Gastrocnemius medialis (tissue), 4 donors: Measurements from ENCODE around the gene CA4. TPM values are rescaled to one million over a fixed set of nuclear protein-coding genes. Genes with fewer than 3 reads are reported as not detected.
"Not testable (repeated sequence)": the region's sequence is repeated elsewhere in the genome, so short reads cannot be mapped to it uniquely, and the experiment has no call there.

Experiments
- ATAC-seq, 2 donors: fragments of 150-250 bp; one replicate each; pipeline ENCODE4 v1.9.1; 2016
- DNase-seq, 2 donors: peaks; one replicate each; pipeline ENCODE4 v3.0.0-alpha.2; 2019
- H3K27ac ChIP-seq, 4 donors: fragments of 200-600 bp; sonication (generic); 1 replicate in 1 of 4; 2 replicates in 3 of 4; pipeline ENCODE4 v1.5.1; 2016 to 2018; ENCODE audit warnings: mild to moderate bottlenecking in 2 of 4, moderate library complexity in 1 of 4
- H3K27me3 ChIP-seq, 3 donors: fragments of 200-600 bp; sonication (generic) in 2 of 3; 1 replicate in 1 of 3; 2 replicates in 2 of 3; pipeline versions ENCODE4 v1.5.1 to v1.6.0; 2016 to 2019; ENCODE audit warnings: mild to moderate bottlenecking in 1 of 3, moderate library complexity in 1 of 3
- H3K36me3 ChIP-seq, 2 donors: fragments of 200-600 bp; sonication (generic) in 1 of 2; one replicate each; pipeline ENCODE4 v1.5.1; 2017 to 2018
- H3K4me1 ChIP-seq, 2 donors: fragments of 200-600 bp; sonication (generic) in 1 of 2; one replicate each; pipeline ENCODE4 v1.5.1; 2016 to 2017; ENCODE audit warnings: mild to moderate bottlenecking in 2 of 2
- H3K4me3 ChIP-seq, 4 donors: fragments of 200-600 bp; sonication (generic) in 3 of 4; 1 replicate in 1 of 4; 2 replicates in 3 of 4; pipeline ENCODE4 v1.5.1; 2016 to 2019; ENCODE audit warnings: mild to moderate bottlenecking in 2 of 4
- H3K9me3 ChIP-seq, 3 donors: fragments of 200-600 bp; sonication (generic) in 2 of 3; 1 replicate in 1 of 3; 2 replicates in 2 of 3; pipeline ENCODE4 v1.5.1; 2016 to 2019
- CTCF ChIP-seq, 5 experiments: fragments of 450-650 bp in 3 of 5; fragments of 200-600 bp in 2 of 5; sonication (generic) in 2 of 5; IDR thresholded peaks in 4 of 5; conservative IDR thresholded peaks in 1 of 5; 1 replicate in 4 of 5; 2 replicates in 1 of 5; pipeline ENCODE4 v1.5.1; 2016 to 2019; ENCODE audit warnings: antibody characterized with exemption in 5 of 5, mild to moderate bottlenecking in 3 of 5, moderate library complexity in 3 of 5
- POLR2A ChIP-seq, 2 donors: fragments of 450-650 bp; IDR thresholded peaks; one replicate each; pipeline ENCODE4 v1.6.1; 2017; ENCODE audit warnings: antibody characterized with exemption in 2 of 2, mild to moderate bottlenecking in 2 of 2, moderate library complexity in 2 of 2
- in situ Hi-C, 4 donors: fragments of 200-750 bp; cut with MboI; loops; one replicate each; pipeline versions ENCODE4 v1.15.0 to v1.8.0; 2017; ENCODE audit warnings: low sequenced_read_pairs in 4 of 4
- intact Hi-C: fragments of 100-400 bp; cut with DNase I; formaldehyde crosslinking; loops from one replicate; pipeline ENCODE4 v1.15.1; 2023; ENCODE audit warnings: low total_unique reads
- total RNA-seq, 4 donors: library from RNA; depleted of rRNA; stranded (reverse); fragments of >200 nt; gene quantifications; one replicate each; pipeline versions ENCODE4 v1.1.0 to v1.2.3, GENCODE V29; 2016

The CA4 gene
- total RNA-seq, 4 donors from 2014 or later = 6.1 to 9.2 (median 7.2) TPM

- Histone ChIP-seq H3K4me1 (no peaks in the 10 kb centered on the region), H3K27ac (no peak overlapping the region), H3K9me3 (no peaks in the 10 kb centered on the region), H3K36me3 (no peaks in the 10 kb centered on the region), H3K4me3 (no peak overlapping the region), H3K27me3 (no peaks in the 10 kb centered on the region)
- TF ChIP-seq POLR2A (IDR thresholded peaks at IDR 0.05) (no peak), CTCF (IDR thresholded peaks at IDR 0.05 in 4 of 5, conservative IDR thresholded peaks at IDR 0.05 in 1 of 5) (no peak)
- no peak for ATAC-seq
- DNase-seq = no peak
- in situ Hi-C loops = loop anchor here in 1 of 4 donors (25.0 kb wide), 1 partner anchor 198 kb away; no protein-coding TSS in a partner anchor
- intact Hi-C loops = no loop called here
These were observed 39.2 kb upstream of the CA4 start for GRCh38 chr17:60110586-60110985.

- H3K27me3 ChIP-seq, H3K4me1 ChIP-seq, intact Hi-C loops, H3K4me3 ChIP-seq, H3K36me3 ChIP-seq, H3K27ac ChIP-seq, DNase-seq, H3K9me3 ChIP-seq: not testable (repeated sequence)
- in situ Hi-C loops = loop anchor here in 1 of 4 donors (25.0 kb wide), 1 partner anchor 199 kb away; no protein-coding TSS in a partner anchor
- peak in 1 of 5 experiments; percentile 34 for TF ChIP-seq CTCF (IDR thresholded peaks at IDR 0.05 in 4 of 5, conservative IDR thresholded peaks at IDR 0.05 in 1 of 5)
- ATAC-seq = peak; percentile 54 to 76
These were observed 38.1 kb upstream of the CA4 start for GRCh38 chr17:60111661-60112060.

- H3K4me3 ChIP-seq, DNase-seq, H3K27ac ChIP-seq, H3K36me3 ChIP-seq, ATAC-seq, H3K27me3 ChIP-seq, H3K9me3 ChIP-seq, H3K4me1 ChIP-seq, intact Hi-C loops: not testable (repeated sequence)
- in situ Hi-C loops = loop anchor here in 1 of 4 donors (25.0 kb wide), 1 partner anchor 203 kb away; no protein-coding TSS in a partner anchor
These were observed 34.4 kb upstream of the CA4 start for GRCh38 chr17:60115364-60115763.

GRCh38 chr17:60116196-60116595, 33.6 kb upstream of the CA4 start:
- H3K27me3 ChIP-seq, H3K36me3 ChIP-seq, H3K9me3 ChIP-seq, H3K4me1 ChIP-seq, H3K4me3 ChIP-seq, DNase-seq, ATAC-seq, H3K27ac ChIP-seq, intact Hi-C loops: not testable (repeated sequence)
- in situ Hi-C loops = loop anchor here in 1 of 4 donors (25.0 kb wide), 1 partner anchor 204 kb away; no protein-coding TSS in a partner anchor

- intact Hi-C loops, ATAC-seq, H3K36me3 ChIP-seq, H3K27me3 ChIP-seq, H3K9me3 ChIP-seq, H3K4me3 ChIP-seq, H3K4me1 ChIP-seq, H3K27ac ChIP-seq, DNase-seq: not testable (repeated sequence)
- in situ Hi-C loops = loop anchor here in 1 of 4 donors (25.0 kb wide), 1 partner anchor 207 kb away; no protein-coding TSS in a partner anchor
These were observed 30.6 kb upstream of the CA4 start for GRCh38 chr17:60119162-60119561.

GRCh38 chr17:60119807-60120748, 29.7 kb upstream of the CA4 start:
- in situ Hi-C loops = loop anchor here in 1 of 4 donors (25.0 kb wide), 1 partner anchor 208 kb away; no protein-coding TSS in a partner anchor
- H3K9me3 ChIP-seq, DNase-seq, H3K27ac ChIP-seq, H3K27me3 ChIP-seq, H3K36me3 ChIP-seq, H3K4me1 ChIP-seq, intact Hi-C loops: not testable (repeated sequence)
- peak in 1 of 2 donors; percentile 30 for ATAC-seq
- peak overlapping the region in 1 of 4 donors; percentile 41 for H3K4me3 ChIP-seq
